Vagina (tissue), 2 donors: Measurements from ENCODE around the gene PIP5K1B.

Experiments
- CTCF ChIP-seq, 3 experiments: fragments of 450-650 bp in 2 of 3; fragments of 200-600 bp in 1 of 3; sonication (generic) in 1 of 3; IDR thresholded peaks; one replicate each; pipeline ENCODE4 v1.5.1; 2017 to 2019; ENCODE audit warnings: antibody characterized with exemption in 3 of 3, mild to moderate bottlenecking in 2 of 3, moderate library complexity in 2 of 3
- POLR2A ChIP-seq, 2 donors: fragments of 450-650 bp; IDR thresholded peaks; one replicate each; pipeline ENCODE4 v1.6.1; 2017; ENCODE audit warnings: antibody characterized with exemption in 2 of 2, mild to moderate bottlenecking in 2 of 2, moderate library complexity in 2 of 2
- POLR2AphosphoS5 ChIP-seq, 2 donors: sonication (generic); formaldehyde crosslinking; IDR thresholded peaks; one replicate each; pipeline ENCODE4 v1.9.0; 2017; ENCODE audit warnings: antibody characterized with exemption in 2 of 2, mild to moderate bottlenecking in 2 of 2, low read depth in 1 of 2; ENCODE audit not compliant: insufficient read depth in 1 of 2

GRCh38 chr9:69034071-69034470 is 329.0 kb downstream of the PIP5K1B start:
- TF ChIP-seq POLR2AphosphoS5 (IDR thresholded peaks at IDR 0.05; ENCODE audit: insufficient read depth in 1 of 2, low read depth in 1 of 2) = no peak
- no peak for TF ChIP-seq CTCF (IDR thresholded peaks at IDR 0.05)
- no peak for TF ChIP-seq POLR2A (IDR thresholded peaks at IDR 0.05)
